OCI-LY7 (cell line): ENCODE measurements around the gene CATSPERB. TPM values are rescaled to one million over a fixed set of nuclear protein-coding genes. Genes with fewer than 3 reads are reported as not detected.

Experiments
- BruUV-seq: library from RNA; stranded (reverse); fragments of 400-500 nt; replicated peaks from 2 replicates; lab custom pipeline; 2021; lab: Mats Ljungman, UMichigan
- CTCF ChIA-PET: fragments of 300-600 bp; sonication (Branson Sonifier 250); formaldehyde crosslinking; loops from one replicate; lab custom pipeline; 2022; ENCODE audit warnings: antibody characterized with exemption; ENCODE audit not compliant: unreplicated experiment; lab: Charles Lee
- POLR2A ChIA-PET: fragments of 300-600 bp; sonication (Branson Sonifier 250); formaldehyde crosslinking; loops from one replicate; lab custom pipeline; 2022; ENCODE audit warnings: antibody characterized with exemption; lab: Charles Lee
- DNase-seq: peaks from one replicate; pipeline ENCODE4 v3.0.0-alpha.2; 2015; ENCODE audit warnings: low spot score
- H2AFZ ChIP-seq: fragments of 200-600 bp; sonication (generic), shearing (Covaris generic); 2 replicates; pipeline ENCODE4 v1.6.1; 2014; ENCODE audit warnings: mild to moderate bottlenecking, antibody characterized with exemption, low read length, moderate library complexity
- H3K27ac ChIP-seq: fragments of 200-600 bp; sonication (generic); 2 replicates; pipeline ENCODE4 v1.5.1; 2014; ENCODE audit warnings: mixed run types, low read depth, mild to moderate bottlenecking, moderate library complexity, low read length, inconsistent platforms; ENCODE audit not compliant: poor library complexity, severe bottlenecking
- H3K36me3 ChIP-seq: fragments of 200-600 bp; sonication (generic); 2 replicates; pipeline ENCODE4 v1.6.1; 2014; ENCODE audit warnings: mild to moderate bottlenecking, antibody characterized with exemption, low read length, moderate library complexity, mixed read lengths; ENCODE audit not compliant: insufficient read depth
- H3K4me1 ChIP-seq: fragments of 200-600 bp; sonication (generic); 2 replicates; pipeline ENCODE4 v1.5.1; 2014; ENCODE audit warnings: mild to moderate bottlenecking, low read length; ENCODE audit not compliant: insufficient read depth, poor library complexity, severe bottlenecking
- H3K4me2 ChIP-seq: fragments of 200-600 bp; sonication (generic); 2 replicates; pipeline ENCODE4 v1.6.1; 2014; ENCODE audit warnings: mild to moderate bottlenecking, low read length
- H3K4me3 ChIP-seq: fragments of 200-600 bp; sonication (generic); 2 replicates; pipeline ENCODE4 v1.5.1; 2014; ENCODE audit warnings: mild to moderate bottlenecking, low read depth, low read length; ENCODE audit not compliant: poor library complexity, severe bottlenecking
- H3K79me2 ChIP-seq: fragments of 200-600 bp; sonication (generic); 2 replicates; pipeline ENCODE4 v1.6.1; 2016; ENCODE audit warnings: low read depth, mild to moderate bottlenecking, low read length, moderate library complexity, mixed read lengths; ENCODE audit not compliant: insufficient read depth
- H3K9me2 ChIP-seq: fragments of 200-600 bp; sonication (generic); 2 replicates; pipeline ENCODE4 v1.6.1; 2016; ENCODE audit warnings: mild to moderate bottlenecking, low read length, mixed read lengths; ENCODE audit not compliant: insufficient read depth
- H3K9me3 ChIP-seq: fragments of 200-600 bp; sonication (generic); 2 replicates; pipeline ENCODE4 v1.6.1; 2014; ENCODE audit warnings: mild to moderate bottlenecking, mixed run types, low read length, mixed read lengths
- H4K20me1 ChIP-seq: fragments of 200-600 bp; sonication (generic); 2 replicates; pipeline ENCODE4 v1.6.1; 2014; ENCODE audit warnings: mild to moderate bottlenecking, antibody characterized with exemption, low read length, moderate library complexity, mixed read lengths; ENCODE audit not compliant: insufficient read depth
- EZH2phosphoT487 ChIP-seq: fragments of 200-600 bp; sonication (generic); IDR thresholded peaks from 2 replicates; pipeline ENCODE4 v1.6.1; 2018; ENCODE audit warnings: low read depth, borderline replicate concordance, mild to moderate bottlenecking, mixed run types, antibody characterized with exemption, low read length, moderate library complexity, mixed read lengths
- intact Hi-C: fragments of 100-400 bp; cut with micrococcal nuclease; formaldehyde crosslinking; loops from one replicate; pipeline ENCODE4 v1.10.0; 2022; ENCODE audit not compliant: unreplicated experiment
- total RNA-seq, 2 experiments: library from RNA; depleted of rRNA in 1 of 2; stranded (reverse); fragments of >200 nt in 1 of 2; shearing (Covaris generic) in 1 of 2; gene quantifications; 2 replicates each; pipeline ENCODE4 v1.2.3, GENCODE V29; 2014 to 2022
- TF ChIP-seq, protein P1 (sequence below): fragments of 200-600 bp; sonication (generic); conservative IDR thresholded peaks from 2 replicates; pipeline ENCODE4 v1.5.1; 2014; ENCODE audit warnings: mild to moderate bottlenecking, antibody characterized with exemption, low read length, moderate library complexity, mixed read lengths

CATSPERB gene
- total RNA-seq, 2 experiments from 2014 or later: not detected

DNA sequence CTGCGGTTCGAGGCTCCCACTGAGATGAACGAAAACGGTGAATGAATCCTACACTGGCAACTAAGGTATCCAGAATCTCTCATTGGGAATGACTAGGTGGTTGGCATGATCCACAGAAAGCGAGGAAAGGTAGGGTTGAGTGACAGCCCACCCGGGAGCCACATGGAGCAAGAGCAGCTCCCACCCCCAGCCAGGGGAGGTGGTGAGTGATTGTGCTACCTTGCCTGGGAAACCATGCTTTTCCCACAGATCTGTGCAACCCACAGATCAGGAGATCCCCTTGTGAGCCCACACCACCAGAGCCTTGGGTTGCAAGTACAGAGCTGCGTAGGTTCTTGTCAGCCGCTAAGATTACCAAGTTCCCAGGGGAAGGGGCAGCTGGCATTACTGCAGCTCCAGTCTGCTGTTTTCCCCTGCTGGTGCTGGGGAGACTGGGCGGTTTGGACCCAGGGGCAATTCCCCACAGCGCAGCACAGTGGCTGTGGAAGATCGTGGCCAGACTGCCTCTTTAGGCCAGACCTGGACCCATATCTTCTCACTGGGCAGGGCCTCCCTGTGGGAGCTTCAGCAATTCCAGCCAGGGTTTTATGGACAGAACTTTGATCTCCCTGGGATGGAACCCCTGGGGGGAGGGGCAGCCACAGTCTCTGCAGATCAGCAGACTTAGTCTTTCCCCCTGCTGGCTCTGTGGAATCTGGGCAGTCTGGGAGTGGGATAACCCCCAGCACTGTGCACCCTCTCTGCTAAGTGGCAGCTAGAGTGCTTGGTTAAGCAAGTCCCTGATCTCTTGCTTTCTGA is 177.2 kb downstream of the CATSPERB start:
- Histone ChIP-seq H3K4me3 (no peak overlapping the region), H3K9me3 (no peaks in the 10 kb centered on the region), H3K4me2 (no peak overlapping the region), H3K79me2 (no peaks in the 10 kb centered on the region), H3K4me1 (no peaks in the 10 kb centered on the region), H2AFZ (no peak overlapping the region), H3K9me2 (no peaks in the 10 kb centered on the region), H3K36me3 (no peaks in the 10 kb centered on the region), H3K27ac (no peak overlapping the region), H4K20me1 (no peaks in the 10 kb centered on the region)
- BruUV-seq: no TSS peak
- intact Hi-C loops: no loop called here
- CTCF ChIA-PET: no interaction called here
- POLR2A ChIA-PET: no interaction called here
- DNase-seq: no peak
- TF ChIP-seq, protein P1, sequence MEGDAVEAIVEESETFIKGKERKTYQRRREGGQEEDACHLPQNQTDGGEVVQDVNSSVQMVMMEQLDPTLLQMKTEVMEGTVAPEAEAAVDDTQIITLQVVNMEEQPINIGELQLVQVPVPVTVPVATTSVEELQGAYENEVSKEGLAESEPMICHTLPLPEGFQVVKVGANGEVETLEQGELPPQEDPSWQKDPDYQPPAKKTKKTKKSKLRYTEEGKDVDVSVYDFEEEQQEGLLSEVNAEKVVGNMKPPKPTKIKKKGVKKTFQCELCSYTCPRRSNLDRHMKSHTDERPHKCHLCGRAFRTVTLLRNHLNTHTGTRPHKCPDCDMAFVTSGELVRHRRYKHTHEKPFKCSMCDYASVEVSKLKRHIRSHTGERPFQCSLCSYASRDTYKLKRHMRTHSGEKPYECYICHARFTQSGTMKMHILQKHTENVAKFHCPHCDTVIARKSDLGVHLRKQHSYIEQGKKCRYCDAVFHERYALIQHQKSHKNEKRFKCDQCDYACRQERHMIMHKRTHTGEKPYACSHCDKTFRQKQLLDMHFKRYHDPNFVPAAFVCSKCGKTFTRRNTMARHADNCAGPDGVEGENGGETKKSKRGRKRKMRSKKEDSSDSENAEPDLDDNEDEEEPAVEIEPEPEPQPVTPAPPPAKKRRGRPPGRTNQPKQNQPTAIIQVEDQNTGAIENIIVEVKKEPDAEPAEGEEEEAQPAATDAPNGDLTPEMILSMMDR: no peak
- TF ChIP-seq EZH2phosphoT487: no peak

DNA sequence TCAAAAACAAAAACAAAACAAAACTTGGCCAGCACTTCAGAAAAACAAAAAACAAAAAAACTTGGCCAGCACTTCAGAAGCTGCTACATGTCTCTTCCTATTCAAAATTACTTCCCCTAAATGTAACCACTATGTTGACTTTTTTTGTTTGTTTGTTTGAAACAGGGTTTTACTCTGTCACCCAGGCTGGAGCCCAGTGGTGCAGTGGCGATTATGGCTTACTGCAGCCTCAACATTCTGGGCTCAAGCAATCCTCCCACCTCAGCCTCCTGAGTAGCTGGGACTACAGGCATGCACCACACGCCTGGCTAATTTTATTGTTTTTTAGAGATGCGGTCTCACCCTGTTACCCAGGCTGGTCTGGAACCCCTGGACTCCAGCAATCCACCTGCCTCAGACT is 183.8 kb downstream of the CATSPERB start:
- Histone ChIP-seq H3K27ac (no peak overlapping the region), H3K4me3 (no peak overlapping the region), H3K4me2 (no peak overlapping the region), H4K20me1 (no peaks in the 10 kb centered on the region), H3K9me2 (no peaks in the 10 kb centered on the region), H3K36me3 (no peaks in the 10 kb centered on the region), H3K9me3 (no peaks in the 10 kb centered on the region), H2AFZ (no peak overlapping the region), H3K79me2 (no peaks in the 10 kb centered on the region), H3K4me1 (no peaks in the 10 kb centered on the region)
- CTCF ChIA-PET: no interaction called here
- no peak for TF ChIP-seq EZH2phosphoT487
- TF ChIP-seq, protein P1: no peak
- intact Hi-C loops: no loop called here
- DNase-seq: no peak
- POLR2A ChIA-PET: no interaction called here
- no TSS peak for BruUV-seq
